Mammary epithelial cell (primary cell): Measurements from ENCODE around the gene GREM1.

ENCODE experiments used
- EZH2 ChIP-seq: IDR thresholded peaks from 2 replicates; pipeline ENCODE4 v1.6.1; 2012; ENCODE audit warnings: low read length, inconsistent platforms, borderline replicate concordance
- TF ChIP-seq, protein P1 (sequence below), 2 donors: IDR thresholded peaks in 1 of 2; conservative IDR thresholded peaks in 1 of 2; 2 replicates each; pipeline ENCODE4 v1.5.1; 2011 to 2012; ENCODE audit warnings: inconsistent platforms in 2 of 2, low read length in 2 of 2, mild to moderate bottlenecking in 2 of 2, control low read depth in 1 of 2, low read depth in 1 of 2; ENCODE audit not compliant: insufficient read depth in 1 of 2; ENCODE audit errors: extremely low read depth in 1 of 2

DNA sequence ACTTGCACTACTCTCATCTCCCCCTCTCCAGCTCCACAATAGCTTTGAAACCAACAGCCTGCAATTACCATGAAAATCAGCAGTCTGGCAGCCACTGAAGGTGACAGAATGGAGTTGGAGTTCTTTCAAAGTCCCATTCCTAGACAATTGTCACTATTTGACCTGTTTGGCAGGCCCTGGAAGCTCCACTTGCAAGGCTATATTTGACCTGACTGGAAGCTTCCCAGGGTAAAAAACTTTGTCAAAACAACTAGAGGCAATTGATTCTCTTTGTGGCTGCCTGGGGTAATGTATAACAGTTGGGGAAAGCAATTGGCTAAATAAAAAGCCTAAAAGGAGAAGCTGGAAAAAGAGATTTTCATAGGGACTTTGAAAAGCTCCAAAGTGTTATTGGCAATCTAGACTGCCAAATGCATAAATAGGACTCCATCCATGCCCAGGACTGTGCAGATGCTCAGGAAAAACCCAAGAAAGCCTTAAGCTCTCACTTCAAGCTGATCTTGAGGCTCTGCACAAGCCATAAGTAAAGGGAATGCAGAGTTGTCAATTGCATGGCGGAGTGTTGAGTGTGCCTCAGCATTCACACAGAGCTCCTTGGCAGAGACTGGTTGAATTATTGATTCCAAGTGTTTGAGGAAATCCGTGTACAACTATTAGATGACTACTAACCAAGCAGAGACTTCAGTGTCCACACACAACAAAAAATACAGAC is 18.3 kb downstream of the GREM1 start:
- TF ChIP-seq, protein P1, sequence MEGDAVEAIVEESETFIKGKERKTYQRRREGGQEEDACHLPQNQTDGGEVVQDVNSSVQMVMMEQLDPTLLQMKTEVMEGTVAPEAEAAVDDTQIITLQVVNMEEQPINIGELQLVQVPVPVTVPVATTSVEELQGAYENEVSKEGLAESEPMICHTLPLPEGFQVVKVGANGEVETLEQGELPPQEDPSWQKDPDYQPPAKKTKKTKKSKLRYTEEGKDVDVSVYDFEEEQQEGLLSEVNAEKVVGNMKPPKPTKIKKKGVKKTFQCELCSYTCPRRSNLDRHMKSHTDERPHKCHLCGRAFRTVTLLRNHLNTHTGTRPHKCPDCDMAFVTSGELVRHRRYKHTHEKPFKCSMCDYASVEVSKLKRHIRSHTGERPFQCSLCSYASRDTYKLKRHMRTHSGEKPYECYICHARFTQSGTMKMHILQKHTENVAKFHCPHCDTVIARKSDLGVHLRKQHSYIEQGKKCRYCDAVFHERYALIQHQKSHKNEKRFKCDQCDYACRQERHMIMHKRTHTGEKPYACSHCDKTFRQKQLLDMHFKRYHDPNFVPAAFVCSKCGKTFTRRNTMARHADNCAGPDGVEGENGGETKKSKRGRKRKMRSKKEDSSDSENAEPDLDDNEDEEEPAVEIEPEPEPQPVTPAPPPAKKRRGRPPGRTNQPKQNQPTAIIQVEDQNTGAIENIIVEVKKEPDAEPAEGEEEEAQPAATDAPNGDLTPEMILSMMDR (conservative IDR thresholded peaks at IDR 0.05 in 1 of 2, IDR thresholded peaks at IDR 0.05 in 1 of 2; ENCODE audit: extremely low read depth in 1 of 2, insufficient read depth in 1 of 2, low read depth in 1 of 2, low read length in 2 of 2): no peak
- TF ChIP-seq EZH2: no peak
